Measurements from ENCODE around the gene THSD4. TPM values are rescaled to one million over a fixed set of nuclear protein-coding genes. Genes with fewer than 3 reads are reported as not detected.

THSD4 gene
- total and polyA plus RNA-seq, 7 donors, result 0.21 to 3.1 (median 1.8) TPM

GRCh38 chr15:71220828-71221227 lies 105.6 kb downstream of the THSD4 start:
- no peak for DNase-seq
- no peaks in the 10 kb centered on the region for H3K4me1 ChIP-seq
- no peak overlapping the region for H3K27ac ChIP-seq
- 96 to 98% (median 97%) methylated on average over 3 of the region's 3 CpGs for WGBS, 3 donors
- H3K9me3 ChIP-seq, result no peaks in the 10 kb centered on the region
- no peak overlapping the region for H3K4me3 ChIP-seq
- no peaks in the 10 kb centered on the region for H3K36me3 ChIP-seq (ENCODE audit: insufficient read depth in 1 of 2, low read depth in 1 of 2)
- ATAC-seq, result no peak
- intact Hi-C loops (cut with DNase I), result no loop called here
- TF ChIP-seq CTCF (IDR thresholded peaks at IDR 0.05), result no peak
- H3K27me3 ChIP-seq (ENCODE audit: insufficient read depth in 3 of 3, low read length in 2 of 3), result no peaks in the 10 kb centered on the region

- H3K4me1 ChIP-seq, result no peaks in the 10 kb centered on the region
- ATAC-seq, result no peak
- no peaks in the 10 kb centered on the region for H3K36me3 ChIP-seq (ENCODE audit: insufficient read depth in 1 of 2, low read depth in 1 of 2)
- 67 to 96% (median 91%) methylated on average over 2 of the region's 2 CpGs for WGBS, 3 donors
- intact Hi-C loops (cut with DNase I), result no loop called here
- no peak overlapping the region for H3K4me3 ChIP-seq
- H3K27me3 ChIP-seq (ENCODE audit: insufficient read depth in 3 of 3, low read length in 2 of 3), result no peaks in the 10 kb centered on the region
- no peaks in the 10 kb centered on the region for H3K9me3 ChIP-seq
- no peak for DNase-seq
- H3K27ac ChIP-seq, result no peak overlapping the region
- TF ChIP-seq CTCF (IDR thresholded peaks at IDR 0.05), result no peak
Measured at GRCh38 chr15:71221417-71221816, 106.1 kb downstream of the THSD4 start.

- WGBS, 3 donors, result 92 to 96% (median 96%) methylated on average over 2 of the region's 2 CpGs
- H3K36me3 ChIP-seq (ENCODE audit: insufficient read depth in 1 of 2, low read depth in 1 of 2), result no peaks in the 10 kb centered on the region
- H3K4me3 ChIP-seq, result no peak overlapping the region
- no peaks in the 10 kb centered on the region for H3K27me3 ChIP-seq (ENCODE audit: insufficient read depth in 3 of 3, low read length in 2 of 3)
- no peak for ATAC-seq
- DNase-seq, result no peak
- H3K4me1 ChIP-seq, result no peaks in the 10 kb centered on the region
- no peak overlapping the region for H3K27ac ChIP-seq
- H3K9me3 ChIP-seq, result no peaks in the 10 kb centered on the region
- intact Hi-C loops (cut with DNase I), result no loop called here
- TF ChIP-seq CTCF (IDR thresholded peaks at IDR 0.05), result no peak
Measured at GRCh38 chr15:71223516-71223915, 108.2 kb downstream of the THSD4 start.

- no peak overlapping the region for H3K27ac ChIP-seq
- no peaks in the 10 kb centered on the region for H3K27me3 ChIP-seq (ENCODE audit: insufficient read depth in 3 of 3, low read length in 2 of 3)
- H3K4me3 ChIP-seq, result no peak overlapping the region
- DNase-seq (no peak), ATAC-seq (no peak)
- no peak for TF ChIP-seq CTCF (IDR thresholded peaks at IDR 0.05)
- H3K4me1 ChIP-seq, result no peaks in the 10 kb centered on the region
- WGBS, 3 donors, result 92 to 96% (median 94%) methylated on average over 4 of the region's 4 CpGs
- intact Hi-C loops (cut with DNase I), result no loop called here
- H3K9me3 ChIP-seq, result no peaks in the 10 kb centered on the region
- no peaks in the 10 kb centered on the region for H3K36me3 ChIP-seq (ENCODE audit: insufficient read depth in 1 of 2, low read depth in 1 of 2)
Measured at GRCh38 chr15:71224024-71224423, 108.8 kb downstream of the THSD4 start.

- DNase-seq, result no peak
- Histone ChIP-seq H3K27ac (no peak overlapping the region), H3K4me3 (no peak overlapping the region), H3K36me3 (ENCODE audit: insufficient read depth in 1 of 2, low read depth in 1 of 2) (no peaks in the 10 kb centered on the region), H3K9me3 (no peaks in the 10 kb centered on the region), H3K4me1 (no peaks in the 10 kb centered on the region), H3K27me3 (ENCODE audit: insufficient read depth in 3 of 3, low read length in 2 of 3) (no peaks in the 10 kb centered on the region)
- intact Hi-C loops (cut with DNase I), result no loop called here
- no peak for TF ChIP-seq CTCF (IDR thresholded peaks at IDR 0.05)
- ATAC-seq, result no peak
- WGBS, 3 donors, result 79 to 88% (median 81%) methylated on average over 2 of the region's 2 CpGs
Measured at GRCh38 chr15:71225851-71226250, 110.6 kb downstream of the THSD4 start.
